ENCODE results near the gene PCDH9.

PCDH9 gene

GRCh38 chr13:66397133-66397532 is 833.0 kb downstream of the PCDH9 start:
- no peak for DNase-seq (ENCODE audit: low read depth)

GRCh38 chr13:66391322-66391721 is 838.8 kb downstream of the PCDH9 start:
- DNase-seq (ENCODE audit: low read depth), result no peak

GRCh38 chr13:66378894-66379293 is 851.2 kb downstream of the PCDH9 start:
- DNase-seq (ENCODE audit: low read depth), result no peak

GRCh38 chr13:66377569-66377968 is 852.6 kb downstream of the PCDH9 start:
- no peak for DNase-seq (ENCODE audit: low read depth)

GRCh38 chr13:66375756-66376155 is 854.4 kb downstream of the PCDH9 start:
- DNase-seq (ENCODE audit: low read depth), result no peak

- DNase-seq (ENCODE audit: low read depth), result no peak
Measured at GRCh38 chr13:66369666-66370065, 860.5 kb downstream of the PCDH9 start.

GRCh38 chr13:66367356-66367755 is 862.8 kb downstream of the PCDH9 start:
- no peak for DNase-seq (ENCODE audit: low read depth)

- DNase-seq (ENCODE audit: low read depth), result no peak
Measured at GRCh38 chr13:66365101-66365500, 865.0 kb downstream of the PCDH9 start.

- DNase-seq (ENCODE audit: low read depth), result no peak
Measured at GRCh38 chr13:66364346-66364745, 865.8 kb downstream of the PCDH9 start.

GRCh38 chr13:66362485-66362884 is 867.7 kb downstream of the PCDH9 start:
- DNase-seq (ENCODE audit: low read depth), result no peak

GRCh38 chr13:66359910-66360552 is 870.1 kb downstream of the PCDH9 start:
- no peak for DNase-seq (ENCODE audit: low read depth)

- no peak for DNase-seq (ENCODE audit: low read depth)
Measured at GRCh38 chr13:66359393-66359792, 870.7 kb downstream of the PCDH9 start.

GRCh38 chr13:66358564-66358963 is 871.6 kb downstream of the PCDH9 start:
- DNase-seq (ENCODE audit: low read depth), result no peak

GRCh38 chr13:66357463-66357862 is 872.7 kb downstream of the PCDH9 start:
- DNase-seq (ENCODE audit: low read depth), result no peak

GRCh38 chr13:66354879-66355751 is 875.0 kb downstream of the PCDH9 start:
- no peak for DNase-seq (ENCODE audit: low read depth)

- DNase-seq (ENCODE audit: low read depth), result no peak
Measured at GRCh38 chr13:66353664-66354063, 876.5 kb downstream of the PCDH9 start.

GRCh38 chr13:66349966-66350365 is 880.2 kb downstream of the PCDH9 start:
- DNase-seq (ENCODE audit: low read depth), result no peak

GRCh38 chr13:66348745-66349690 is 881.1 kb downstream of the PCDH9 start:
- DNase-seq (ENCODE audit: low read depth), result no peak

GRCh38 chr13:66347486-66348117 is 882.5 kb downstream of the PCDH9 start:
- DNase-seq (ENCODE audit: low read depth), result no peak

- no peak for DNase-seq (ENCODE audit: low read depth)
Measured at GRCh38 chr13:66345971-66346370, 884.2 kb downstream of the PCDH9 start.

GRCh38 chr13:66345518-66345810 is 884.7 kb downstream of the PCDH9 start:
- no peak for DNase-seq (ENCODE audit: low read depth)

All from stimulated activated CD8-positive, alpha-beta memory T cell treated with anti-CD3 and anti-CD28 coated beads, Interleukin-12 subunit alpha, Interleukin-12 subunit beta, amount 100 ng/mL, for 4 hours (primary cell).